Caco-2 (cell line): ENCODE data around the gene PCBP3. TPM values are rescaled to one million over a fixed set of nuclear protein-coding genes. Genes with fewer than 3 reads are reported as not detected.

ENCODE experiments used
- BruUV-seq: library from RNA; stranded (reverse); fragments of 400-500 nt; replicated peaks from 2 replicates; lab custom pipeline; 2021; lab: Mats Ljungman, UMichigan
- CTCF ChIA-PET: fragments of 300-600 bp; sonication (Branson Sonifier 250); formaldehyde crosslinking; loops from one replicate; lab custom pipeline; 2022; ENCODE audit warnings: antibody characterized with exemption; lab: Charles Lee
- POLR2A ChIA-PET: fragments of 300-600 bp; sonication (Branson Sonifier 250); formaldehyde crosslinking; loops from one replicate; lab custom pipeline; 2022; ENCODE audit warnings: antibody characterized with exemption; lab: Charles Lee
- DNase-seq, 2 experiments: peaks; one replicate each; pipeline versions ENCODE4 v3.0.0 to v3.0.0-alpha.2; 2020 to 2022
- H3K27me3 ChIP-seq: replicated peaks from 2 replicates; pipeline ENCODE4 v1.6.0; 2011; ENCODE audit warnings: low read length; ENCODE audit not compliant: control insufficient read depth, insufficient read depth
- H3K36me3 ChIP-seq: 2 replicates; pipeline ENCODE4 v1.5.1; 2011; ENCODE audit warnings: low read length; ENCODE audit not compliant: control insufficient read depth, insufficient read depth
- H3K4me1 ChIP-seq: fragments of 250-450 bp; sonication (Bioruptor Pico); 2 replicates; pipeline ENCODE4 v1.5.1; 2020; ENCODE audit warnings: mild to moderate bottlenecking
- H3K4me3 ChIP-seq: 2 replicates; pipeline ENCODE4 v1.5.1; 2011; ENCODE audit warnings: low read depth, mild to moderate bottlenecking, control low read depth, low read length
- H3K9me3 ChIP-seq: fragments of 250-450 bp; sonication (Bioruptor Pico); 2 replicates; pipeline ENCODE4 v1.5.1; 2020; ENCODE audit warnings: mild to moderate bottlenecking, moderate library complexity
- H3K27ac Mint-ChIP-seq: one replicate; pipeline ENCODE4 v1.8.0; 2022; ENCODE audit warnings: mixed read lengths; ENCODE audit not compliant: unreplicated experiment
- H3K27me3 Mint-ChIP-seq: one replicate; pipeline ENCODE4 v1.8.0; 2022; ENCODE audit warnings: mixed read lengths; ENCODE audit not compliant: insufficient read depth, unreplicated experiment
- H3K36me3 Mint-ChIP-seq: one replicate; pipeline ENCODE4 v1.8.0; 2022; ENCODE audit warnings: mild to moderate bottlenecking, mixed read lengths; ENCODE audit not compliant: insufficient read depth, unreplicated experiment
- H3K4me1 Mint-ChIP-seq: one replicate; pipeline ENCODE4 v1.8.0; 2022; ENCODE audit warnings: low read depth, mixed read lengths; ENCODE audit not compliant: unreplicated experiment
- H3K4me3 Mint-ChIP-seq: one replicate; pipeline ENCODE4 v1.8.0; 2022; ENCODE audit warnings: mild to moderate bottlenecking, moderate library complexity, mixed read lengths; ENCODE audit not compliant: unreplicated experiment
- H3K9me3 Mint-ChIP-seq: one replicate; pipeline ENCODE4 v1.8.0; 2022; ENCODE audit warnings: mixed read lengths; ENCODE audit not compliant: unreplicated experiment
- CTCF ChIP-seq, 2 experiments: fragments of 200-600 bp in 1 of 2; IDR thresholded peaks; 1 replicate in 1 of 2; 2 replicates in 1 of 2; pipeline versions ENCODE4 v1.5.1 to v1.8.0; 2011 to 2022; ENCODE audit warnings: antibody characterized with exemption in 1 of 2, control low read depth in 1 of 2, inconsistent platforms in 1 of 2, low read depth in 1 of 2, low read length in 1 of 2, mild to moderate bottlenecking in 1 of 2, moderate library complexity in 1 of 2; ENCODE audit not compliant: insufficient read depth in 1 of 2, severe bottlenecking in 1 of 2, unreplicated experiment in 1 of 2
- intact Hi-C: fragments of 100-400 bp; cut with micrococcal nuclease; formaldehyde crosslinking; loops from one replicate; pipeline ENCODE4 v1.10.0; 2022; ENCODE audit not compliant: unreplicated experiment
- total RNA-seq: library from RNA; stranded (reverse); gene quantifications from 2 replicates; pipeline ENCODE4 v1.2.3, GENCODE V29; 2022

The PCBP3 gene
- total RNA-seq, 1 experiment from 2014 or later: 0.75 TPM

GRCh38 chr21:45990049-45990711 is 346.7 kb downstream of the PCBP3 start:
- H3K9me3 ChIP-seq: no peaks in the 10 kb centered on the region
- POLR2A ChIA-PET: no interaction called here
- Mint-ChIP-seq H3K4me3 (no peak overlapping the region), H3K27ac (no peak overlapping the region), H3K4me1 (no peaks in the 10 kb centered on the region), H3K9me3 (no peaks in the 10 kb centered on the region), H3K27me3 (no peaks in the 10 kb centered on the region), H3K36me3 (peaks cover 4% of the 10 kb centered on the region)
- CTCF ChIA-PET: no interaction called here
- peak in 1 of 2 experiments; percentile 25 for DNase-seq
- intact Hi-C loops: no loop called here
- no TSS peak for BruUV-seq
- H3K36me3 ChIP-seq: no peaks in the 10 kb centered on the region
- H3K27me3 ChIP-seq: no peaks in the 10 kb centered on the region
- no peak for TF ChIP-seq CTCF (IDR thresholded peaks at IDR 0.05; ENCODE audit: insufficient read depth in 1 of 2, low read depth in 1 of 2, low read length in 1 of 2, severe bottlenecking in 1 of 2, unreplicated experiment in 1 of 2)
- no peak overlapping the region for H3K4me3 ChIP-seq
- H3K4me1 ChIP-seq: 0 out of 2 replicates have a peak, but pooled peaks cover under 1% of the 10 kb centered on the region

- H3K27me3 ChIP-seq: no peaks in the 10 kb centered on the region
- no peaks in the 10 kb centered on the region for H3K9me3 ChIP-seq
- intact Hi-C loops: no loop called here
- CTCF ChIA-PET: no interaction called here
- H3K4me1 Mint-ChIP-seq: no peaks in the 10 kb centered on the region
- H3K4me3 ChIP-seq: no peak overlapping the region
- no peak overlapping the region for H3K27ac Mint-ChIP-seq
- 0 out of 2 replicates have a peak, but pooled peaks cover 7% of the 10 kb centered on the region for H3K4me1 ChIP-seq
- no TSS peak for BruUV-seq
- TF ChIP-seq CTCF (IDR thresholded peaks at IDR 0.05; ENCODE audit: insufficient read depth in 1 of 2, low read depth in 1 of 2, low read length in 1 of 2, severe bottlenecking in 1 of 2, unreplicated experiment in 1 of 2): no peak
- no peaks in the 10 kb centered on the region for H3K9me3 Mint-ChIP-seq
- H3K36me3 Mint-ChIP-seq: peaks cover 2% of the 10 kb centered on the region
- no peaks in the 10 kb centered on the region for H3K36me3 ChIP-seq
- POLR2A ChIA-PET: interaction anchor here (0.5 kb wide), 1 partner anchor 650 kb away, joined by 6 read pairs; no protein-coding TSS in a partner anchor
- DNase-seq: peak in 1 of 2 experiments; percentile 23
- H3K4me3 Mint-ChIP-seq: no peak overlapping the region
- no peaks in the 10 kb centered on the region for H3K27me3 Mint-ChIP-seq
These were observed 347.4 kb downstream of the PCBP3 start for GRCh38 chr21:45990741-45991605.

- no TSS peak for BruUV-seq
- H3K4me3 ChIP-seq: no peak overlapping the region
- intact Hi-C loops: no loop called here
- H3K4me1 Mint-ChIP-seq: no peaks in the 10 kb centered on the region
- H3K4me1 ChIP-seq: 0 out of 2 replicates have a peak, but pooled peaks cover 7% of the 10 kb centered on the region
- no peaks in the 10 kb centered on the region for H3K36me3 Mint-ChIP-seq
- H3K27me3 ChIP-seq: no peaks in the 10 kb centered on the region
- DNase-seq: no peak
- no peaks in the 10 kb centered on the region for H3K36me3 ChIP-seq
- no peaks in the 10 kb centered on the region for H3K9me3 ChIP-seq
- H3K9me3 Mint-ChIP-seq: no peaks in the 10 kb centered on the region
- no peak overlapping the region for H3K4me3 Mint-ChIP-seq
- no peak overlapping the region for H3K27ac Mint-ChIP-seq
- CTCF ChIA-PET: no interaction called here
- H3K27me3 Mint-ChIP-seq: no peaks in the 10 kb centered on the region
- TF ChIP-seq CTCF (IDR thresholded peaks at IDR 0.05; ENCODE audit: insufficient read depth in 1 of 2, low read depth in 1 of 2, low read length in 1 of 2, severe bottlenecking in 1 of 2, unreplicated experiment in 1 of 2): no peak
- POLR2A ChIA-PET: interaction anchor here (0.5 kb wide), 1 partner anchor 649 kb away, joined by 6 read pairs; no protein-coding TSS in a partner anchor
These were observed 348.2 kb downstream of the PCBP3 start for GRCh38 chr21:45991606-45992300.
